DOHH2 (cell line): ENCODE measurements around the gene SFT2D1.

Experiments
- EZH2phosphoT487 ChIP-seq: fragments of 200-600 bp; sonication (generic); IDR thresholded peaks from 2 replicates; pipeline ENCODE4 v1.6.1; 2017; ENCODE audit warnings: borderline replicate concordance, mild to moderate bottlenecking, antibody characterized with exemption, low read length, moderate library complexity, mixed read lengths
- TF ChIP-seq, protein P1 (sequence below): fragments of 200-600 bp; sonication (generic); IDR thresholded peaks from one replicate; pipeline ENCODE4 v1.5.1; 2014; ENCODE audit warnings: antibody characterized with exemption, mild to moderate bottlenecking, low read depth, low read length; ENCODE audit not compliant: poor library complexity, severe bottlenecking

DNA sequence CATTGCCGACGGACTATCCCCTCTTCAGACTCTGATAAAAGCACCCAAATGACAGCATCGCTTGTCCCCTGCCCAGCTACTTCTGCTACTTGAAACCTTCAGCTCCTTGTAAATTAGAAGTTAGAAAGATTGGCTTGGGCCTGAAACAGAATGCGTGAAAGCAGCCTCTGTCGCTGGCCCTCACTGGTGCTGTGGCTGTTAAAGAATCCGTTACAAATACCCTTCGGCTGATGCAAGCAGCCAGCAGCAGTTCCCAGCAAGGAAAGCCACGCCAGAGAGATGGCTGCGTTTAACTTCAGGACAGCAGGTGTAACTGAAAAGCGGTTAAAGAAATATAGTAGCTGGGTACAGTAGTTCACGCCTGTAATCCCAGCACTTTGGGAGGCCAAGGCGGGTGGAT, 31.7 kb downstream of the SFT2D1 start:
- TF ChIP-seq, protein P1, sequence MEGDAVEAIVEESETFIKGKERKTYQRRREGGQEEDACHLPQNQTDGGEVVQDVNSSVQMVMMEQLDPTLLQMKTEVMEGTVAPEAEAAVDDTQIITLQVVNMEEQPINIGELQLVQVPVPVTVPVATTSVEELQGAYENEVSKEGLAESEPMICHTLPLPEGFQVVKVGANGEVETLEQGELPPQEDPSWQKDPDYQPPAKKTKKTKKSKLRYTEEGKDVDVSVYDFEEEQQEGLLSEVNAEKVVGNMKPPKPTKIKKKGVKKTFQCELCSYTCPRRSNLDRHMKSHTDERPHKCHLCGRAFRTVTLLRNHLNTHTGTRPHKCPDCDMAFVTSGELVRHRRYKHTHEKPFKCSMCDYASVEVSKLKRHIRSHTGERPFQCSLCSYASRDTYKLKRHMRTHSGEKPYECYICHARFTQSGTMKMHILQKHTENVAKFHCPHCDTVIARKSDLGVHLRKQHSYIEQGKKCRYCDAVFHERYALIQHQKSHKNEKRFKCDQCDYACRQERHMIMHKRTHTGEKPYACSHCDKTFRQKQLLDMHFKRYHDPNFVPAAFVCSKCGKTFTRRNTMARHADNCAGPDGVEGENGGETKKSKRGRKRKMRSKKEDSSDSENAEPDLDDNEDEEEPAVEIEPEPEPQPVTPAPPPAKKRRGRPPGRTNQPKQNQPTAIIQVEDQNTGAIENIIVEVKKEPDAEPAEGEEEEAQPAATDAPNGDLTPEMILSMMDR, result no peak
- TF ChIP-seq EZH2phosphoT487, result no peak
